ENCODE data around the gene CCDC28B.

CCDC28B gene

GRCh38 chr1:32241001-32241763, 40.8 kb downstream of the CCDC28B start:
- Histone ChIP-seq H3K9me3 (no peaks in the 10 kb centered on the region), H3K4me3 (peak overlapping the region; percentile 42), H3K4me1 (peaks cover 9% of the 10 kb centered on the region), H3K36me3 (replicated peaks) (no peaks in the 10 kb centered on the region), H3K27me3 (ENCODE audit: low read depth) (no peaks in the 10 kb centered on the region)
- in situ Hi-C loops (cut with MboI; ENCODE audit: low sequenced_read_pairs): no loop called here
- no peak for DNase-seq (ENCODE audit: low spot score in 2 of 2)

GRCh38 chr1:32242341-32242851, 42.0 kb downstream of the CCDC28B start:
- Histone ChIP-seq H3K36me3 (replicated peaks) (no peaks in the 10 kb centered on the region), H3K4me1 (peaks cover 9% of the 10 kb centered on the region), H3K9me3 (no peaks in the 10 kb centered on the region), H3K4me3 (no peak overlapping the region), H3K27me3 (ENCODE audit: low read depth) (no peaks in the 10 kb centered on the region)
- in situ Hi-C loops (cut with MboI; ENCODE audit: low sequenced_read_pairs): no loop called here
- DNase-seq (ENCODE audit: low spot score in 2 of 2): no peak

GRCh38 chr1:32246888-32247273, 46.5 kb downstream of the CCDC28B start, which contains the start of gene FAM167B:
Gene FAM167B, plus strand, starts transcription at chr1:32247222. Its CDS starts 200 bp downstream, at chr1:32247422.
- no peaks in the 10 kb centered on the region for H3K4me1 ChIP-seq
- no peak for DNase-seq (ENCODE audit: low spot score in 2 of 2)
- H3K36me3 ChIP-seq (replicated peaks): no peaks in the 10 kb centered on the region
- in situ Hi-C loops (cut with MboI; ENCODE audit: low sequenced_read_pairs): no loop called here
- H3K4me3 ChIP-seq: no peak within 1 kb of the TSS
- H3K27me3 ChIP-seq (ENCODE audit: low read depth): no peaks in the 10 kb centered on the region
- H3K9me3 ChIP-seq: no peaks in the 10 kb centered on the region

- Histone ChIP-seq H3K9me3 (no peaks in the 10 kb centered on the region), H3K36me3 (replicated peaks) (no peaks in the 10 kb centered on the region), H3K4me3 (no peak overlapping the region), H3K27me3 (ENCODE audit: low read depth) (no peaks in the 10 kb centered on the region), H3K4me1 (no peaks in the 10 kb centered on the region)
- in situ Hi-C loops (cut with MboI; ENCODE audit: low sequenced_read_pairs): no loop called here
- DNase-seq (ENCODE audit: low spot score in 2 of 2): no peak
Measured at GRCh38 chr1:32247452-32247851, 47.1 kb downstream of the CCDC28B start.

- peak; percentile 34 to 92 for DNase-seq (ENCODE audit: low spot score in 2 of 2)
- H3K27me3 ChIP-seq (ENCODE audit: low read depth): no peaks in the 10 kb centered on the region
- no peaks in the 10 kb centered on the region for H3K4me1 ChIP-seq
- H3K4me3 ChIP-seq: no peak overlapping the region
- in situ Hi-C loops (cut with MboI; ENCODE audit: low sequenced_read_pairs): no loop called here
- no peaks in the 10 kb centered on the region for H3K36me3 ChIP-seq (replicated peaks)
- no peaks in the 10 kb centered on the region for H3K9me3 ChIP-seq
Measured at GRCh38 chr1:32247983-32248889, 47.8 kb downstream of the CCDC28B start.

- no peak for DNase-seq (ENCODE audit: low spot score in 2 of 2)
- Histone ChIP-seq H3K4me3 (no peak overlapping the region), H3K4me1 (no peaks in the 10 kb centered on the region), H3K36me3 (replicated peaks) (no peaks in the 10 kb centered on the region), H3K27me3 (ENCODE audit: low read depth) (no peaks in the 10 kb centered on the region), H3K9me3 (no peaks in the 10 kb centered on the region)
- in situ Hi-C loops (cut with MboI; ENCODE audit: low sequenced_read_pairs): no loop called here
Measured at GRCh38 chr1:32249831-32250525, 49.6 kb downstream of the CCDC28B start.

- Histone ChIP-seq H3K36me3 (replicated peaks) (no peaks in the 10 kb centered on the region), H3K4me1 (no peaks in the 10 kb centered on the region), H3K4me3 (no peak within 1 kb of the TSS), H3K9me3 (no peaks in the 10 kb centered on the region), H3K27me3 (ENCODE audit: low read depth) (no peaks in the 10 kb centered on the region)
- in situ Hi-C loops (cut with MboI; ENCODE audit: low sequenced_read_pairs): no loop called here
- DNase-seq (ENCODE audit: low spot score in 2 of 2): no peak
Measured at GRCh38 chr1:32250893-32251716, 50.7 kb downstream of the CCDC28B start, which contains the start of gene LCK. Gene LCK, plus strand, starts transcription at chr1:32251265. Its CDS starts 23,065 bp downstream, at chr1:32274330.
